ENCODE results near the gene CIBAR2.

The CIBAR2 gene

DNA sequence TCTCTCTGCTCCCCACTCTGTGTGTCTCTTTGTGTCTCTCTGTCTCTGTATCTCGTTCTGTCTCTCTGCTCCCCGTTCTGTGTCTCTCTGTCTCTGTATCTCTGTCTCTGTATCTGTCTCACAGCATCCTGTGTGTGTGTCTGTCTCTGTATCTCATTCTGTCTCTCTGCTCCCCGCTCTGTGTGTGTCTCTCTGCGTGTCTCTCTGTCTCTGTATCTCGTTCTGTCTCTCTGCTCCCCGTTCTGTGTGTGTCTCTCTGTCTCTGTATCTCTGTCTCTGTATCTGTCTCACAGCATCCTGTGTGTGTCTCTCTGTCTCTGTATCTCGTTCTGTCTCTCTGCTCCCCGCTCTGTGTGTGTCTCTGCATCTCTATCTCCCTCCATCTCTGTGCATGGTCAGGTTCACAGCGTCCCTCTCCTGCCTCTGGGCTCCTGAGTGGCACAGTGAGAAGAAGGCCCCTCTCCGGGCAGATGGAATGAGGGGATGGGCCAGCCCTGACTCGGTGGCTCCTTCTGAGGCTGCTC, 38.9 kb upstream of the CIBAR2 start:
- peaks cover 4% of the 10 kb centered on the region for H3K27me3 ChIP-seq (ENCODE audit: control insufficient read depth, insufficient read depth, low read length)
- no peaks in the 10 kb centered on the region for H3K36me3 ChIP-seq (ENCODE audit: control insufficient read depth, insufficient read depth, low read length)
- H3K4me3 ChIP-seq (ENCODE audit: low read length): no peak overlapping the region
- H3K9ac ChIP-seq (ENCODE audit: low read length): no peak overlapping the region
- H3K4me1 ChIP-seq (ENCODE audit: control insufficient read depth, insufficient read depth, low read length): peaks cover 16% of the 10 kb centered on the region
- H3K9me3 ChIP-seq (ENCODE audit: control insufficient read depth, low read length): no peaks in the 10 kb centered on the region

- Histone ChIP-seq H3K4me3 (ENCODE audit: low read length) (no peak overlapping the region), H3K9me3 (ENCODE audit: control insufficient read depth, low read length) (no peaks in the 10 kb centered on the region), H3K4me1 (ENCODE audit: control insufficient read depth, insufficient read depth, low read length) (peaks cover 16% of the 10 kb centered on the region), H3K27me3 (ENCODE audit: control insufficient read depth, insufficient read depth, low read length) (peaks cover 4% of the 10 kb centered on the region), H3K9ac (ENCODE audit: low read length) (no peak overlapping the region), H3K36me3 (ENCODE audit: control insufficient read depth, insufficient read depth, low read length) (no peaks in the 10 kb centered on the region)
Measured at GRCh38 chr16:85150331-85150940, 38.2 kb upstream of the CIBAR2 start.

GRCh38 chr16:85149776-85150175, 37.5 kb upstream of the CIBAR2 start:
- no peak overlapping the region for H3K4me3 ChIP-seq (ENCODE audit: low read length)
- H3K36me3 ChIP-seq (ENCODE audit: control insufficient read depth, insufficient read depth, low read length): no peaks in the 10 kb centered on the region
- H3K4me1 ChIP-seq (ENCODE audit: control insufficient read depth, insufficient read depth, low read length): peaks cover 16% of the 10 kb centered on the region
- H3K27me3 ChIP-seq (ENCODE audit: control insufficient read depth, insufficient read depth, low read length): peaks cover 4% of the 10 kb centered on the region
- H3K9ac ChIP-seq (ENCODE audit: low read length): no peak overlapping the region
- H3K9me3 ChIP-seq (ENCODE audit: control insufficient read depth, low read length): no peaks in the 10 kb centered on the region

- Histone ChIP-seq H3K27me3 (ENCODE audit: control insufficient read depth, insufficient read depth, low read length) (peaks cover 4% of the 10 kb centered on the region), H3K4me1 (ENCODE audit: control insufficient read depth, insufficient read depth, low read length) (peaks cover 16% of the 10 kb centered on the region), H3K9ac (ENCODE audit: low read length) (no peak overlapping the region), H3K4me3 (ENCODE audit: low read length) (no peak overlapping the region), H3K9me3 (ENCODE audit: control insufficient read depth, low read length) (no peaks in the 10 kb centered on the region), H3K36me3 (ENCODE audit: control insufficient read depth, insufficient read depth, low read length) (no peaks in the 10 kb centered on the region)
Measured at GRCh38 chr16:85148931-85149330, 36.7 kb upstream of the CIBAR2 start.

DNA sequence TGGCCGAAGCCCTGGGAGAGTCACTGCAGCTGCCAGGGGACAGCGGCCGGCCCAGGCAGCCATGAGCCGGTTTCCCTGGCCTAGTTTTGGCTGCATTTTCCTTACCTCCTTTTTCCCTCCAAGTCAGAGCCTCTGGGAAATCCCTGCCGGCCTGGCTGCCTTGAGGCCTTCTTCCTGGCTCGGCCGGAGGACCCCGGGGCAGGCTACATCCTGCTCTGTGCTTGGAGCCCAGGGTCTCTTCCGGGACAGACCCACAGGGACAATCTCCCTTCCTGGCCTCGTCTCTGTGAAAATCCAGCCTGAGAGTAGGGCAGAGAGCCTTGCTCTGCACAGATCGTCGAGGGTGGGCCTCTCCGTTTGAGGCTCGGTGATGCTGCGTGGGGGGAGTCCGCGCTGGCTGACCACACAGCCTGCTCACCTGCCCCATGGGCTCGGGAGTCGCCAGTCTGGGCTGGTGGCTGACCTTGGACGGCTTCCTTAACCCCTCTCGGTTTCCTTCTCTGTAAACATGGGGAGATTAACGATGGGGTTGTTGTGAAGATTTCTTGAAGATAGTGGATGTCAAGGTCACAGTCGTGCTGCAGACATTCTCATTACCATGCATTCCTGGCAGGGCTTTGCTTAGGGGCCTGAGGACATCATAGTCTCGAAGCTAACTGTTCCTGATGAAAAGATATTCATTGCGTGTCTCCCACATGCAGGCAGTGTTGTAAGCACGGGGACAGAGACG, 34.8 kb upstream of the CIBAR2 start:
- no peak overlapping the region for H3K4me3 ChIP-seq (ENCODE audit: low read length)
- H3K27me3 ChIP-seq (ENCODE audit: control insufficient read depth, insufficient read depth, low read length): peaks cover 4% of the 10 kb centered on the region
- peaks cover 12% of the 10 kb centered on the region for H3K4me1 ChIP-seq (ENCODE audit: control insufficient read depth, insufficient read depth, low read length)
- no peaks in the 10 kb centered on the region for H3K9me3 ChIP-seq (ENCODE audit: control insufficient read depth, low read length)
- H3K36me3 ChIP-seq (ENCODE audit: control insufficient read depth, insufficient read depth, low read length): no peaks in the 10 kb centered on the region
- H3K9ac ChIP-seq (ENCODE audit: low read length): no peak overlapping the region

DNA sequence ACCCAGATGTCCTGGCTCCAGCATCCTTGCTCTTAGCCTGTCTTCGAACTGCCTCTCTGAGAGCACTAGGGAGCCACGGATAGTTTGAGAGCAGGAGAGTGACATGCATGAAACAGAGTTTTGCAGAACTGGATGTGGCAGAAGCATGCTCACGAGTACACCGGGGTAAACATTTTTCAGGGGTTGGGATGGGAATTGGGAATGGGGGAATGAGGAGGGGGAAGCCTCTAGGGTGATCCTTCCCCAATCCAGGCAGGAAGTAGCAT, 34.2 kb upstream of the CIBAR2 start:
- H3K4me3 ChIP-seq (ENCODE audit: low read length): no peak overlapping the region
- no peak overlapping the region for H3K9ac ChIP-seq (ENCODE audit: low read length)
- peaks cover 4% of the 10 kb centered on the region for H3K27me3 ChIP-seq (ENCODE audit: control insufficient read depth, insufficient read depth, low read length)
- H3K4me1 ChIP-seq (ENCODE audit: control insufficient read depth, insufficient read depth, low read length): peaks cover 6% of the 10 kb centered on the region
- H3K36me3 ChIP-seq (ENCODE audit: control insufficient read depth, insufficient read depth, low read length): no peaks in the 10 kb centered on the region
- H3K9me3 ChIP-seq (ENCODE audit: control insufficient read depth, low read length): no peaks in the 10 kb centered on the region

- Histone ChIP-seq H3K9me3 (ENCODE audit: control insufficient read depth, low read length) (no peaks in the 10 kb centered on the region), H3K4me3 (ENCODE audit: low read length) (no peak overlapping the region), H3K27me3 (ENCODE audit: control insufficient read depth, insufficient read depth, low read length) (peaks cover 4% of the 10 kb centered on the region), H3K36me3 (ENCODE audit: control insufficient read depth, insufficient read depth, low read length) (no peaks in the 10 kb centered on the region), H3K9ac (ENCODE audit: low read length) (no peak overlapping the region), H3K4me1 (ENCODE audit: control insufficient read depth, insufficient read depth, low read length) (peaks cover under 1% of the 10 kb centered on the region)
Measured at GRCh38 chr16:85145734-85146531, 33.7 kb upstream of the CIBAR2 start.

- H3K9ac ChIP-seq (ENCODE audit: low read length): no peak overlapping the region
- no peak overlapping the region for H3K4me3 ChIP-seq (ENCODE audit: low read length)
- no peaks in the 10 kb centered on the region for H3K36me3 ChIP-seq (ENCODE audit: control insufficient read depth, insufficient read depth, low read length)
- no peaks in the 10 kb centered on the region for H3K4me1 ChIP-seq (ENCODE audit: control insufficient read depth, insufficient read depth, low read length)
- H3K27me3 ChIP-seq (ENCODE audit: control insufficient read depth, insufficient read depth, low read length): peaks cover under 1% of the 10 kb centered on the region
- H3K9me3 ChIP-seq (ENCODE audit: control insufficient read depth, low read length): no peaks in the 10 kb centered on the region
Measured at GRCh38 chr16:85145188-85145587, 32.9 kb upstream of the CIBAR2 start.

- H3K4me3 ChIP-seq (ENCODE audit: low read length): no peak overlapping the region
- H3K9ac ChIP-seq (ENCODE audit: low read length): no peak overlapping the region
- no peaks in the 10 kb centered on the region for H3K36me3 ChIP-seq (ENCODE audit: control insufficient read depth, insufficient read depth, low read length)
- H3K9me3 ChIP-seq (ENCODE audit: control insufficient read depth, low read length): no peaks in the 10 kb centered on the region
- no peaks in the 10 kb centered on the region for H3K4me1 ChIP-seq (ENCODE audit: control insufficient read depth, insufficient read depth, low read length)
- no peaks in the 10 kb centered on the region for H3K27me3 ChIP-seq (ENCODE audit: control insufficient read depth, insufficient read depth, low read length)
Measured at GRCh38 chr16:85144026-85144915, 32.0 kb upstream of the CIBAR2 start.

DNA sequence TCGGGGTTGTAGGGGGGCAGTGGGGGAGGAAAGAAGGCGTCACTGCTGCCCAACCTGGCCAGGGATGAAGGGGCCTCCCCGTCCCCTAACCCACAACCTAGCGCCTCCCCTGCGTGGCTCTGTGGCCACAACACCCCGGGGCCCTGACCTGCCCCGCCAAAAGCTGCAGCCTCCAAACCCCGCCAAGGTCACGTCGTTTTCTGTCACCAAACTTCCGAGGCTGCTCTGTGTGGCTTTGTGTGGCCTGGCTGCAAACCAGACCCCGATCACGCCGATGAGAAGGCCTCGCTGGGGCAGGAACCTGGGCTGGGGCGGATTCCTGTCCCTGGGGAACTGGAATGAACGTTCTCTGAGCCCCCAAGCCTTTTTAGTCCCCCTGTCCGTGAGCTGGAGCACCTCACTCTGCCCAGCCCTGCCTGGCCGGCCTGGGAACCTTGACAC, 30.5 kb upstream of the CIBAR2 start:
- Histone ChIP-seq H3K4me3 (ENCODE audit: low read length) (no peak overlapping the region), H3K4me1 (ENCODE audit: control insufficient read depth, insufficient read depth, low read length) (no peaks in the 10 kb centered on the region), H3K27me3 (ENCODE audit: control insufficient read depth, insufficient read depth, low read length) (no peaks in the 10 kb centered on the region), H3K9me3 (ENCODE audit: control insufficient read depth, low read length) (no peaks in the 10 kb centered on the region), H3K36me3 (ENCODE audit: control insufficient read depth, insufficient read depth, low read length) (no peaks in the 10 kb centered on the region), H3K9ac (ENCODE audit: low read length) (no peak overlapping the region)

DNA sequence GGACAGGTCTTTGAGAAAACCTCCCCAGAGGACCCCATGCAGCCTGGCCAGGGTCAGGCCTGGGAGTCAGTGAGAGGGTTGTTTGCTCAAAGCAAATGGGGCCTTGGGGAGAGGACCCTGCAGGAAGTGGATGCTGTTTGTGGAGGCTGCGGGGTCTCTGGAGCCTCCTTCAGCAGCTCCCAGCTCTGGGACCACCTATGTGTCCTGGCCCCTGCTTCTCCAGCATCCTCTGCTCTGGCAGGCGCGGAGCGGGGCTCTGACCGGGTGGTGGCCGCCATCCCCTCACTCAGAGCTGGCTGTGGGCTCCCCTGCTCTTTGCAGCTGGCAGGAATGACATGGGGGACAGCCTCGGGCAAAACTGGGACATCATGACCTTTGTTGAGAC, 29.8 kb upstream of the CIBAR2 start:
- Histone ChIP-seq H3K9ac (ENCODE audit: low read length) (no peak overlapping the region), H3K4me1 (ENCODE audit: control insufficient read depth, insufficient read depth, low read length) (peaks cover 2% of the 10 kb centered on the region)

More for the DNA sequence above, 29.8 kb upstream of the CIBAR2 start:
- Histone ChIP-seq H3K9me3 (ENCODE audit: control insufficient read depth, low read length) (no peaks in the 10 kb centered on the region), H3K4me3 (ENCODE audit: low read length) (no peak overlapping the region), H3K36me3 (ENCODE audit: control insufficient read depth, insufficient read depth, low read length) (no peaks in the 10 kb centered on the region), H3K27me3 (ENCODE audit: control insufficient read depth, insufficient read depth, low read length) (no peaks in the 10 kb centered on the region)

Measured in mucosa of stomach (tissue), 1 donor.